ENCODE measurements around the gene LTBP2. TPM values are rescaled to one million over a fixed set of nuclear protein-coding genes. Genes with fewer than 3 reads are reported as not detected.
A peak's percentile ranks its signal among the peaks of the same experiment; 100 is the strongest.

The LTBP2 gene
- total RNA-seq, 4 donors from 2014 or later: 81.3 to 240 (median 189) TPM

- peaks cover 7 to 9% of the 10 kb centered on the region in 2 donors for H3K4me1 ChIP-seq
- WGBS, 2 donors: 80 to 85% methylated on average over 2 of the region's 2 CpGs
- H3K27me3 ChIP-seq: no peaks in the 10 kb centered on the region
- no peaks in the 10 kb centered on the region for H3K36me3 ChIP-seq
- no peak for DNase-seq
- no peak overlapping the region for H3K27ac ChIP-seq
- no peaks in the 10 kb centered on the region for H3K9me3 ChIP-seq
- TF ChIP-seq, protein P1, sequence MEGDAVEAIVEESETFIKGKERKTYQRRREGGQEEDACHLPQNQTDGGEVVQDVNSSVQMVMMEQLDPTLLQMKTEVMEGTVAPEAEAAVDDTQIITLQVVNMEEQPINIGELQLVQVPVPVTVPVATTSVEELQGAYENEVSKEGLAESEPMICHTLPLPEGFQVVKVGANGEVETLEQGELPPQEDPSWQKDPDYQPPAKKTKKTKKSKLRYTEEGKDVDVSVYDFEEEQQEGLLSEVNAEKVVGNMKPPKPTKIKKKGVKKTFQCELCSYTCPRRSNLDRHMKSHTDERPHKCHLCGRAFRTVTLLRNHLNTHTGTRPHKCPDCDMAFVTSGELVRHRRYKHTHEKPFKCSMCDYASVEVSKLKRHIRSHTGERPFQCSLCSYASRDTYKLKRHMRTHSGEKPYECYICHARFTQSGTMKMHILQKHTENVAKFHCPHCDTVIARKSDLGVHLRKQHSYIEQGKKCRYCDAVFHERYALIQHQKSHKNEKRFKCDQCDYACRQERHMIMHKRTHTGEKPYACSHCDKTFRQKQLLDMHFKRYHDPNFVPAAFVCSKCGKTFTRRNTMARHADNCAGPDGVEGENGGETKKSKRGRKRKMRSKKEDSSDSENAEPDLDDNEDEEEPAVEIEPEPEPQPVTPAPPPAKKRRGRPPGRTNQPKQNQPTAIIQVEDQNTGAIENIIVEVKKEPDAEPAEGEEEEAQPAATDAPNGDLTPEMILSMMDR (IDR thresholded peaks at IDR 0.05): no peak
- TF ChIP-seq POLR2A (IDR thresholded peaks at IDR 0.05): no peak
- intact Hi-C loops (cut with DNase I): no loop called here
- no peak overlapping the region for H3K4me3 ChIP-seq (replicated peaks in 1 of 3)
Observed at GRCh38 chr14:74655599-74656395, 43.8 kb upstream of the LTBP2 start.

DNA sequence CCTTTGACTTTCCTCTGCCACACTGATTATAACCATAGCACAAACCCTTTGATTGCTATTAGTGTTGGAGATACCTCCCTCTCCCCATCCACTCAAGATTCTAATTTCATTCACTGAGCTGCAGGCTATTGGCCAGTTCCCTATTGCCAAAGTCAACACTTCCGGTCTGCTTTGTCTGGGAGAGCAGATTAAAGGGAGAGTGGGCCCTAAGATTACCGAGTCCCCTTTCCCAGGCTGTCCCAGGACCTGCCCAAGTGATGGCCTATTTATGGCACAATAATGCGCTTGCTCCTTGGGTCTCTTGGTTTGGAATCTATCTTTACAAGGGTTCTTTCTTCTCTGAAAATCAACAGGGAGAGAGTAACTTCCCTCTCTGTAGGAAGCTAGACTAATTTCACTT, 42.9 kb upstream of the LTBP2 start:
- Histone ChIP-seq H3K36me3 (no peaks in the 10 kb centered on the region), H3K9me3 (no peaks in the 10 kb centered on the region), H3K27ac (no peak overlapping the region), H3K27me3 (no peaks in the 10 kb centered on the region), H3K4me1 (peaks cover 2 to 3% of the 10 kb centered on the region in 2 donors), H3K4me3 (replicated peaks in 1 of 3) (no peak overlapping the region)
- WGBS, 2 donors: 54 to 69% methylated on average over 3 of the region's 3 CpGs
- no peak for TF ChIP-seq POLR2A (IDR thresholded peaks at IDR 0.05)
- TF ChIP-seq, protein P1 (IDR thresholded peaks at IDR 0.05): no peak
- no peak for DNase-seq
- intact Hi-C loops (cut with DNase I): no loop called here

GRCh38 chr14:74653386-74654138, 41.5 kb upstream of the LTBP2 start:
- Histone ChIP-seq H3K9me3 (no peaks in the 10 kb centered on the region), H3K4me3 (replicated peaks in 1 of 3) (no peak overlapping the region), H3K4me1 (no peaks in the 10 kb centered on the region), H3K27ac (peak overlapping the region in 1 of 3 donors; percentile 2), H3K27me3 (no peaks in the 10 kb centered on the region), H3K36me3 (no peaks in the 10 kb centered on the region)
- WGBS, 2 donors: 84% methylated on average over 15 of the region's 15 CpGs
- TF ChIP-seq, protein P1 (IDR thresholded peaks at IDR 0.05): no peak
- TF ChIP-seq POLR2A (IDR thresholded peaks at IDR 0.05): no peak
- DNase-seq: no peak
- intact Hi-C loops (cut with DNase I): no loop called here

GRCh38 chr14:74652541-74652940, 40.5 kb upstream of the LTBP2 start:
- WGBS, 2 donors: 58 to 90% methylated on average over 4 of the region's 4 CpGs
- no peaks in the 10 kb centered on the region for H3K27me3 ChIP-seq
- peaks cover 6 to 9% of the 10 kb centered on the region in 2 donors for H3K4me1 ChIP-seq
- H3K36me3 ChIP-seq: no peaks in the 10 kb centered on the region
- DNase-seq: no peak
- no peak overlapping the region for H3K27ac ChIP-seq
- H3K9me3 ChIP-seq: no peaks in the 10 kb centered on the region
- intact Hi-C loops (cut with DNase I): no loop called here
- TF ChIP-seq POLR2A (IDR thresholded peaks at IDR 0.05): no peak
- TF ChIP-seq, protein P1 (IDR thresholded peaks at IDR 0.05): no peak
- H3K4me3 ChIP-seq (replicated peaks in 1 of 3): no peak overlapping the region

Data from thyroid gland (tissue), 4 donors.